HCT116 (cell line): ENCODE measurements around the gene GLDN.

Experiments
- CEBPB ChIP-seq: IDR thresholded peaks from 2 replicates; pipeline ENCODE4 v1.6.1; 2012; ENCODE audit warnings: low read depth
- CTCF ChIP-seq, 3 experiments: fragments of 200-600 bp in 1 of 3; sonication (generic) in 1 of 3; IDR thresholded peaks in 2 of 3; conservative IDR thresholded peaks in 1 of 3; 2 replicates each; pipeline ENCODE4 v1.5.1; 2012 to 2017; ENCODE audit warnings: low read depth in 2 of 3, low read length in 2 of 3, antibody characterized with exemption in 1 of 3, borderline replicate concordance in 1 of 3, control low read depth in 1 of 3, mild to moderate bottlenecking in 1 of 3, mixed read lengths in 1 of 3, mixed run types in 1 of 3, moderate library complexity in 1 of 3; ENCODE audit not compliant: insufficient read depth in 1 of 3
- POLR2A ChIP-seq: IDR thresholded peaks from 2 replicates; pipeline ENCODE4 v1.7.0; 2011; ENCODE audit warnings: borderline replicate concordance; ENCODE audit not compliant: insufficient read depth, insufficient read length; ENCODE audit errors: extremely low read depth
- RAD21 ChIP-seq: IDR thresholded peaks from 2 replicates; pipeline ENCODE4 v1.6.1; 2012; ENCODE audit warnings: low read depth, mild to moderate bottlenecking
- REST ChIP-seq: IDR thresholded peaks from 2 replicates; pipeline ENCODE4 v1.6.1; 2012; ENCODE audit warnings: low read depth
- SRF ChIP-seq: IDR thresholded peaks from 2 replicates; pipeline ENCODE4 v1.6.1; 2012; ENCODE audit warnings: low read depth
- ZFX ChIP-seq: fragments of 450-650 bp; IDR thresholded peaks from 2 replicates; pipeline ENCODE4 v1.6.1; 2017

GRCh38 chr15:51318382-51319150 lies 22.9 kb upstream of the GLDN start:
- no peak for TF ChIP-seq RAD21
- TF ChIP-seq SRF, result no peak
- no peak for TF ChIP-seq POLR2A
- no peak for TF ChIP-seq ZFX
- TF ChIP-seq CEBPB, result no peak
- no peak for TF ChIP-seq CTCF (IDR thresholded peaks at IDR 0.05 in 2 of 3, conservative IDR thresholded peaks at IDR 0.05 in 1 of 3; ENCODE audit: borderline replicate concordance in 1 of 3, insufficient read depth in 1 of 3, low read depth in 2 of 3, low read length in 2 of 3)
- TF ChIP-seq REST, result no peak
